IMR-90 (cell line): ENCODE results near the gene SSBP3.

Experiments used
- BHLHE40 ChIP-seq: fragments of 150-350 bp; IDR thresholded peaks from 2 replicates; pipeline ENCODE4 v1.6.1; 2016; ENCODE audit warnings: mild to moderate bottlenecking, low read depth, low read length
- CEBPB ChIP-seq: IDR thresholded peaks from 2 replicates; pipeline ENCODE4 v1.6.1; 2012; ENCODE audit warnings: low read depth, low read length, improper control_type of control experiment
- CHD1 ChIP-seq: IDR thresholded peaks from 2 replicates; pipeline ENCODE4 v1.6.1; 2012; ENCODE audit warnings: low read depth, low read length, improper control_type of control experiment
- FOS ChIP-seq: fragments of 150-350 bp; IDR thresholded peaks from 2 replicates; pipeline ENCODE4 v1.6.1; 2016; ENCODE audit warnings: low read depth, low read length
- MAFK ChIP-seq: IDR thresholded peaks from 2 replicates; pipeline ENCODE4 v1.6.1; 2012; ENCODE audit warnings: low read depth, low read length, improper control_type of control experiment
- MAZ ChIP-seq: IDR thresholded peaks from 2 replicates; pipeline ENCODE4 v1.6.1; 2012; ENCODE audit warnings: low read depth, mild to moderate bottlenecking, low read length, improper control_type of control experiment, moderate library complexity, borderline replicate concordance
- NFE2L2 ChIP-seq: fragments of 150-350 bp; IDR thresholded peaks from 2 replicates; pipeline ENCODE4 v1.6.1; 2016; ENCODE audit warnings: low read depth, mild to moderate bottlenecking, low read length
- POLR2A ChIP-seq: IDR thresholded peaks from 2 replicates; pipeline ENCODE4 v1.6.1; 2012; ENCODE audit warnings: mild to moderate bottlenecking, low read depth, low read length
- RFX5 ChIP-seq: IDR thresholded peaks from 2 replicates; pipeline ENCODE4 v1.8.0; 2012; ENCODE audit warnings: low read depth, mild to moderate bottlenecking, low read length, moderate library complexity
- SMC3 ChIP-seq: fragments of 150-350 bp; IDR thresholded peaks from 2 replicates; pipeline ENCODE4 v1.6.1; 2016; ENCODE audit warnings: low read depth, mild to moderate bottlenecking, antibody characterized with exemption, low read length, moderate library complexity
- TF ChIP-seq, protein P1 (sequence below): conservative IDR thresholded peaks from 2 replicates; pipeline ENCODE4 v1.5.1; 2012; ENCODE audit warnings: mild to moderate bottlenecking, low read depth, low read length, improper control_type of control experiment
- TF ChIP-seq, protein P2 (sequence below): fragments of 150-350 bp; IDR thresholded peaks from 2 replicates; pipeline ENCODE4 v1.6.1; 2017; ENCODE audit warnings: mild to moderate bottlenecking, antibody characterized with exemption, low read length, low read depth
- TF ChIP-seq, protein P3 (sequence below): fragments of 150-350 bp; IDR thresholded peaks from 2 replicates; pipeline ENCODE4 v1.6.1; 2016; ENCODE audit warnings: low read depth, mild to moderate bottlenecking, low read length, moderate library complexity, borderline replicate concordance

- TF ChIP-seq, protein P1, sequence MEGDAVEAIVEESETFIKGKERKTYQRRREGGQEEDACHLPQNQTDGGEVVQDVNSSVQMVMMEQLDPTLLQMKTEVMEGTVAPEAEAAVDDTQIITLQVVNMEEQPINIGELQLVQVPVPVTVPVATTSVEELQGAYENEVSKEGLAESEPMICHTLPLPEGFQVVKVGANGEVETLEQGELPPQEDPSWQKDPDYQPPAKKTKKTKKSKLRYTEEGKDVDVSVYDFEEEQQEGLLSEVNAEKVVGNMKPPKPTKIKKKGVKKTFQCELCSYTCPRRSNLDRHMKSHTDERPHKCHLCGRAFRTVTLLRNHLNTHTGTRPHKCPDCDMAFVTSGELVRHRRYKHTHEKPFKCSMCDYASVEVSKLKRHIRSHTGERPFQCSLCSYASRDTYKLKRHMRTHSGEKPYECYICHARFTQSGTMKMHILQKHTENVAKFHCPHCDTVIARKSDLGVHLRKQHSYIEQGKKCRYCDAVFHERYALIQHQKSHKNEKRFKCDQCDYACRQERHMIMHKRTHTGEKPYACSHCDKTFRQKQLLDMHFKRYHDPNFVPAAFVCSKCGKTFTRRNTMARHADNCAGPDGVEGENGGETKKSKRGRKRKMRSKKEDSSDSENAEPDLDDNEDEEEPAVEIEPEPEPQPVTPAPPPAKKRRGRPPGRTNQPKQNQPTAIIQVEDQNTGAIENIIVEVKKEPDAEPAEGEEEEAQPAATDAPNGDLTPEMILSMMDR: no peak
- TF ChIP-seq POLR2A: no peak
- TF ChIP-seq, protein P2, sequence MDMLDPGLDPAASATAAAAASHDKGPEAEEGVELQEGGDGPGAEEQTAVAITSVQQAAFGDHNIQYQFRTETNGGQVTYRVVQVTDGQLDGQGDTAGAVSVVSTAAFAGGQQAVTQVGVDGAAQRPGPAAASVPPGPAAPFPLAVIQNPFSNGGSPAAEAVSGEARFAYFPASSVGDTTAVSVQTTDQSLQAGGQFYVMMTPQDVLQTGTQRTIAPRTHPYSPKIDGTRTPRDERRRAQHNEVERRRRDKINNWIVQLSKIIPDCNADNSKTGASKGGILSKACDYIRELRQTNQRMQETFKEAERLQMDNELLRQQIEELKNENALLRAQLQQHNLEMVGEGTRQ: no peak
- TF ChIP-seq RFX5: no peak
- TF ChIP-seq SMC3: no peak
- TF ChIP-seq MAFK: no peak
- no peak for TF ChIP-seq FOS
- TF ChIP-seq MAZ: no peak
- TF ChIP-seq CEBPB: no peak
- TF ChIP-seq CHD1: no peak
- TF ChIP-seq, protein P3, sequence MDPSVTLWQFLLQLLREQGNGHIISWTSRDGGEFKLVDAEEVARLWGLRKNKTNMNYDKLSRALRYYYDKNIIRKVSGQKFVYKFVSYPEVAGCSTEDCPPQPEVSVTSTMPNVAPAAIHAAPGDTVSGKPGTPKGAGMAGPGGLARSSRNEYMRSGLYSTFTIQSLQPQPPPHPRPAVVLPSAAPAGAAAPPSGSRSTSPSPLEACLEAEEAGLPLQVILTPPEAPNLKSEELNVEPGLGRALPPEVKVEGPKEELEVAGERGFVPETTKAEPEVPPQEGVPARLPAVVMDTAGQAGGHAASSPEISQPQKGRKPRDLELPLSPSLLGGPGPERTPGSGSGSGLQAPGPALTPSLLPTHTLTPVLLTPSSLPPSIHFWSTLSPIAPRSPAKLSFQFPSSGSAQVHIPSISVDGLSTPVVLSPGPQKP: no peak
- no peak for TF ChIP-seq NFE2L2
- TF ChIP-seq BHLHE40: no peak
These were observed 35.8 kb downstream of the SSBP3 start for GRCh38 chr1:54370287-54370989.
